Measurements from ENCODE around the gene SPATS2. TPM values are rescaled to one million over a fixed set of nuclear protein-coding genes. Genes with fewer than 3 reads are reported as not detected.

The SPATS2 gene
- total RNA-seq (2022; extraction: Qiagen RNA extraction): 27.3 to 35.1 TPM (median 32.6 TPM) in 5 replicates

DNA sequence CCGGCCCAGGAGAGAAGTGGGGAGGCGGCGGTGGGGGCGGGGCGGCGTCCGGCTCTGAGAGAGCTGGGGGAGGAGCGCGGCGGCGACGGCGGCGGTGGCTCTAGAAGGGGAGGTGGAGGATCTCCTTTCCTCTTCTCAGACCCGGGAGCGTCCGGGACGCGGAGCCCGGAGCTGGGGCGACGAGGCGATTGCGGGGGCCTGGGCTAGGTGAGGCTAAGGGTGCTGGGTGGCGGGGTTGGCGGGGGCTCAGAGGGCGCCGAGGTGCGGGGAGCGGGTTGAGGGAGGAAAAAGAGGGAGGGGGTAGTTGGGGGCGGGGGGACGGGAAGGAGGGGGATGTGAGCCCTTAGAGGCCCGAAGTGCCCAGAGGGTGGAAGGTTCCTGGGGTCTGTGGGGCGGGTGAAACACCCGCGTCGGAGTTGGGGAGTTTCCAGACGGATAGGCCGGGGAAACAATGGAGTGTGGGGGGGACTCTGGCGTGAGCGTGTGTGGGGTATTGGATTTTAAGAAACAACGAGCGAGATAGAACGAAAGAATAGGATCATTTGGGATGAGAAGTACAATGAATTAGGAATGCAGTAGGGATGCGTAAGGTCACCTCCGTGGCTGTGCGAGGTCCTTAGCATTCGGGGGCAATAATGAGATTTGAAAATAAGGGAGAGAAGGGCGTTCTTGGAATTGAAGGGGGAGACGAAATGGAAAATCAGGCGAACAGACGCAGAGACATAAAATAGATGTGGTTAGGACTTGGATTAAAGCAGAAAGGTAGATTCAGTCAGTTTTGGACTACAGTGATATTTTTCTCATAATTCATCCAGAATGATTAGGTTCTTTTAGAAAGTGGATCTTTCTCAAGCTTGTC lies at the start of gene SPATS2:
SPATS2 (plus strand) TSS at position 82 of the 859 bp plus-strand sequence. CDS start 93,551 bp downstream, outside the sequence.

DNA sequence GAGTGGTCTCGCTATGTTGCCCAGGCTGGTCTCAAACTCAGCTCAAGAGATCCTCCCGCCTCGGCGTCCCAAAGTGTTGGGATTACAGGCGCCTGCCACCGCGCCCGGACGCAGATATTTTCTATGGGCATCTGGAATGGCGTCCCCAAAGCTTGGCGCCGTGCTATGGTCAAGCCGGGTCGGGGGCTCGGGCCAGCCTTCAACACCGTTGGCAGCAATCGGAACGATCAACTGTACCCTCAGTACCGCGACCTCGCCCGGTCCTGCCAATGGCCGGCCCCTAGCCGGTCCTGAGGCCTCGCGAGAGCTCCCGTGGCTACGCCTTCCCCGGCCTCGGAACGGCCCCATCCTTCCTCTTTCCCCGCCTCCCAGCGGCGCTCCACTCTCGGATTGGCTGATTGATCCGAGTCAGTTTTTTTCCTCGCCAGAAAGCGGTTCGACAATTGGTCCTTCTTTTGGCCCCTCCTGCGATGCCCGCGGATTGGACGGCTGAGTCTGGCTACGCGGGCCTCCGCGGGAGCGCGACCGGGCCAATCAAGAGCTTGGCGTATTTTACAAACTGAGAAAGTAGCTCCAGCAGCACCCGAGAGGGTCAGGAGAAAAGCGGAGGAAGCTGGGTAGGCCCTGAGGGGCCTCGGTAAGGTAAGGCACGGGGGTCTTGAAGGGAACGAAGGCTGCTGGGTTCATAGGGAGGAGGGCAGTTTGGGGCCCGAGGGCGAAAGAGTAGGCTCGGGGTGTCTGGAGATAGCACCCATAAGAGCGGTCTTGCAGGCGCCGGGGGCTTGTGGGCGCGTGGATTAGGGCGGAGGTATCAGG lies 44.3 kb upstream of the SPATS2 start, which contains the start of gene TROAP:
TROAP (plus strand) TSS at position 548 of the 816 bp plus-strand sequence. CDS start 354 bp downstream, outside the sequence.

DNA sequence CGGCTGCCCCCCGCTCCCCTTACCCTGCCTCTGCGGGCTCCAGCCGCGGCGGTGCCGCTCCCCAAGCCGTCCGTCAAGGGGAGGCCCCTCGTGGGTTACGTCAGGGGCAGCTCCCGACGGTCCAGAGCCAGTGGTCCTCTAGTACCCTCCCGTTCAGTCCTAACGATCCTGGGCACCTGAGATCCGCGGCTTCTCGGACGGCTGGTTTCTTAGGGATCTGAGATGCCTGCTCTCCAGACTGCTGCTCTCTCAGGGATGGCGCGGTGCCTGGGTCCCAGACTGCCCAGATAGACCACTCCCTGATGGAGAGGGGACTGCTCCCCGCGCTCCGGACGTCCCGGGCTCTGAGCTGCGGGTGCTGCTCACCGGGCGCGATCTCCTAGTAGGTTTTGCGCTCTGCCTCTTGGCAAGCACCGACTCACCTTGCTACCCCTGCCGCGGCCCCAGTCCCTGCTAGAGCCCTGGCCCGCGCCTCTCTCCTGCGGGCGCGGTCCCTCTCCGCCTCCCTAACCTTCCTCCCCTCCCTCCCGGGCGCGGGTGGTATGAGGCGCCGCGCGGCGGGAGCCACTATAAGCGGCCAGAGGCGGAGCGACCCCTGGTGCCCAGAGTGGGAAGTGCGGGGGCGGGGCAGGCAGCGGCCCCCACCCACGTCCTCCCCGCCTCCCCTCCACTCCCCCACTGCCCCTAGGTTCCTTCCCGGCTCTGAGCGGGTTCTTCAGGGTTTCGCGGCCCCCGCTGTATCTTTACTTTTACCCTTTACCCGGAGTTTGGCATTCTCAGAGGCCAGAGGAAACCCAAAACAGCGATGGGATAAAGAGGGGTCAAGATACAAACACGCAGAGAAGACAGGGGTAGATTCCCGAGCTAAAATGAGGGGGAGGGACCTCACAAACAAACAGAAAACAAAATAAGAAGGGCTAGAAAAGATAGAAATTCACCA lies 30.3 kb upstream of the SPATS2 start, which contains the start of gene C1QL4:
C1QL4 (minus strand) TSS at position 544 of the 940 bp plus-strand sequence. CDS start 711 bp downstream, outside the sequence.

DNA sequence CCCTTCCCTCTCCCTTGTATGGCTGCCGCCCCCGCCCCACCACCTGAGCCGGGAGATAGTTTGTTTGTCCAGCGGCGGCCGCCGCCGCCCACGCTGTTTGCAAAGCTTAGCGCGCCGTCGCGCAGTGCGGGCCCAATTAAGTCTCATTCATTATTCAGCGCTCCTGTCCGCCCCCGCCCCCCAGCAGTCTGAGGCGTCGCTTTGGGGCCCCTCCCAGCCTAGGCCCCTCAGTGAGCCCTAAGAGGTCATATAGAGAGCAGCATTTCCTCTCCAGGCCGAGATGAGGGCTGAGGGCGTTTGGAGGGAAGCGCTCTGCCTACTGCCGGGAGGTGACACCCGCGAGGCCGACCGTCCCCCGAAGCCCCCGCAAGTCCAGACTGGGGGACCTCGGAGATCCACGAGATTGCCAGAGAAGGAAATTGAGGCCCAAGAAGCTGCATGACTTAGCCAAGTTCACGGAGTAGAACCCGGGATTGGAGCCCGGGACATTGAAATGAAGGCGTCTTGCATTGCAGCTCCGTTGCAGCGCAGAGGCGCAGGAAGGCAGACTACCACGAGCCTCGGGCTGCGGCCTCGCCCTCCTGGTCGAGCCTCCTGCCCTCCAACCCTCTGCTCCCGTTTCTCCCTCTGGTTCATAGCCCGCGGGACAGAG lies 20.5 kb upstream of the SPATS2 start, which contains the start of gene DNAJC22:
DNAJC22 (plus strand) TSS at position 230 of the 652 bp plus-strand sequence. CDS start 1,985 bp downstream, outside the sequence.

DNA sequence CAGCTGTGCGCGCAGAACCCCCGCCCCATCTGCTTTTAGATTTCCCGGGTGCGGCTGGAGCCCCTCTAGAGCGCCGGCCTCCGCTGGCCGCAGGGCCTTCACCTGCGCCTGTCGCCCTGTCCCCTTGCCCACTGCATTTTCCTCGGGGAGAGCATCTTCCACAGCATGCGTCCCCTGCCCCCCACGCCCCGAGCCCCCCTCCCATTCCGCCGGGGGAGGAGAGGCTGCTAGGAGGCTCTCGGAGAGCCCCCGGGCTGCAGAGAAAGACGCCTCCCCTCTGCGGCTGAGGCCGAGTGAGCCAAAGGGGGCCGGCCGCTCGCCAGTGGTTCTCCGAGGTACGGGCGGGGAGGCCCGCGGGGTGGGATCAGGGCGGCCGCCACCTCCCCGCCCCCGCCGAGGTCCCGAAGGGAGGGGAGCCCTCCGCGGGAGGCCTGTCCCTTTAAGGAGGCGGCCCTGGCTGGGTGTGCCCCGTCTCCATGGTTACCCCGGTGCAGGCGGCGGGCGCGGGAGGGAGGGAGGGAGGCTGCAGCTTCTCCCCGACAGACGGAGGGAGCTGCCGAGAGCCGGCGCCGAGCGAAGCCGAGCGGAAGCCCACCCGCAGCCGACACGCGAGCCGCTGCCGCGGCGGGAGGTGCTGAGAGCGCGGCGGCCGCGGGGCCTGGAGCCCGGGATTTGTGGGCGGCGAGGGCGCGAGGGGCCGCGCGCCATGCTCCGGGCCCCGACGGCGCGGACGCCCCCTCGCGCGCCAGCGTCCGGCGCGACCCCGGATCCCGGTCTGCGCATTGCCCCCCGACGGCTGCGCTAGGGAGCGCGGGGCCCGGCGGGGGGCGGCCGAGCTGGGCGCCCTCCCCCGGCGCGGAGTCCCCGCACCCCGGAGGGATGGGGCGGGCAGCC lies 171.5 kb downstream of the SPATS2 start, which contains the start of gene KCNH3:
KCNH3 (plus strand) TSS at position 521 of the 894 bp plus-strand sequence. CDS start 387 bp downstream, outside the sequence.

DNA sequence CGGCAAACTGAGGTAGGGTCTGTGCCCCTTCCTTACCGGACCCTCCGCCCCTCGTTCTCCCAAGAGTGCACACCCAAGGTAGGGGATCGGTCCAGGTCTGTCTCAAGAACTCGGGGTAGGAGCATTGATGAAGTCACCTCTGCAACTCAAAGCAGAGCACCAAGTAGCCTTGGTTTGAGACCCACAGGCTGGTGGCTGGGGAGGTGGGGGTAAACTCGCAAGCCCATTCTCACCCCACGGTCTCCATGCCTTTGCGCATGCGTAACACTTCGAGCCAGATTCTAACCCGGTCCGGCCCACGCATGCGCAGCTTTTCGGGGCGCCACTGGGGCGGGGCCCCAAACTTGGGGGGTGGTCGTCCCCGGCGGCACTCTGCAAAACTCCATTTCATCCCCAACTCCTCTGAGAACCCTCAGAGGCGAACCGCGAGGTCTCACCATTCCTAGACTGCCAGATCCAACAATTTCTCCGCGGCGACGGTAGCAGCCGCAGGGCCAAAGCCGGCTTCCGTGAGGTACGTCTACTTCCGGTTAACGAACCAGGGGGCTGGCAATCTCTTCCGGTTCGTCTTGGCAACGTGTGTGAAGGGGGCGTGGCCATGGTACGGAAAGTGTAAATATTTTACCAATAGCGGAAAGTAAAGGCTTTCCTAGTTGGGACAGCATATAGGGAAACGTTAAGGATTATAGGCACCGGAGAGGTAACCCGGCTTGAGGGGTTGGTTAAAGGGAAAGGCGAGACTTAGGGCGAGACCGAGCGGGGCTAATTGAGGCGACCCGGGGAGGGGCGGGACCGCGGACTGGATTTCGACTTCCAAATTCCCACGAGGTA lies 200.6 kb downstream of the SPATS2 start, which contains the start of gene MCRS1:
MCRS1 (minus strand) TSS at position 532 of the 831 bp plus-strand sequence. CDS start 1,411 bp downstream, outside the sequence.

Other genes starting within 250 kb of the SPATS2 start
- 2,296 to 2,496 TPM (median 2,380 TPM) in 5 replicates for gene TUBA1B, start 236.1 kb upstream of the SPATS2 start, total RNA-seq (2022; extraction: Qiagen RNA extraction)
- gene TUBA1A, start 178.4 kb upstream of the SPATS2 start, total RNA-seq (2022; extraction: Qiagen RNA extraction): 195 to 252 TPM (median 234 TPM) in 5 replicates
- 1,559 to 2,017 TPM (median 1,622 TPM) in 5 replicates for gene TUBA1C, start 102.4 kb upstream of the SPATS2 start, total RNA-seq (2022; extraction: Qiagen RNA extraction)
- 0.82 to 2.1 TPM (median 1.9 TPM) in 5 replicates for gene PRPH, start 72.3 kb upstream of the SPATS2 start, total RNA-seq (2022; extraction: Qiagen RNA extraction)
- 77.8 to 88.1 TPM (median 86.0 TPM) in 5 replicates for gene TROAP, start 44.2 kb upstream of the SPATS2 start, total RNA-seq (2022; extraction: Qiagen RNA extraction)
- gene C1QL4, start 30.3 kb upstream of the SPATS2 start, total RNA-seq (2022; extraction: Qiagen RNA extraction): 5.9 to 8.0 TPM (median 6.9 TPM) in 5 replicates
- gene DNAJC22, start 20.6 kb upstream of the SPATS2 start, total RNA-seq (2022; extraction: Qiagen RNA extraction): 20.3 to 22.4 TPM (median 21.4 TPM) in 5 replicates
- gene KCNH3, start 171.6 kb downstream of the SPATS2 start, total RNA-seq (2022; extraction: Qiagen RNA extraction): 1.5 to 2.6 TPM (median 2.2 TPM) in 5 replicates
- 61.8 to 68.8 TPM (median 64.9 TPM) in 5 replicates for gene MCRS1, start 200.7 kb downstream of the SPATS2 start, total RNA-seq (2022; extraction: Qiagen RNA extraction)
- gene FAM186B, start 238.2 kb downstream of the SPATS2 start, total RNA-seq (2022; extraction: Qiagen RNA extraction): 0.08 to 0.24 TPM (median 0.11 TPM) in 5 replicates